ENCODE results near the gene KRT85.
"Not testable (repeated sequence)": the region's sequence is repeated elsewhere in the genome, so short reads cannot be mapped to it uniquely, and the experiment has no call there.

KRT85 gene

GRCh38 chr12:52321418-52321817 is 45.9 kb downstream of the KRT85 start:
- no peak for DNase-seq

- no peak for DNase-seq
Measured at GRCh38 chr12:52320784-52321400, 46.4 kb downstream of the KRT85 start, which contains the start of gene KRT83. KRT83 (minus strand) TSS chr12:52321398; CDS start chr12:52321335, 63 bp downstream.

- no peak for DNase-seq
Measured at GRCh38 chr12:52319097-52319496, 48.2 kb downstream of the KRT85 start.

GRCh38 chr12:52318241-52318990 is 48.9 kb downstream of the KRT85 start:
- DNase-seq = no peak

- no peak for DNase-seq
Measured at GRCh38 chr12:52317468-52318052, 49.7 kb downstream of the KRT85 start.

GRCh38 chr12:52316701-52317100 is 50.6 kb downstream of the KRT85 start:
- DNase-seq = no peak

GRCh38 chr12:52316290-52316689 is 51.0 kb downstream of the KRT85 start:
- DNase-seq = no peak

- DNase-seq = not testable (repeated sequence)
Measured at GRCh38 chr12:52315721-52316120, 51.6 kb downstream of the KRT85 start.

GRCh38 chr12:52314511-52314910 is 52.8 kb downstream of the KRT85 start:
- no peak for DNase-seq

GRCh38 chr12:52313926-52314325 is 53.4 kb downstream of the KRT85 start:
- DNase-seq = no peak

GRCh38 chr12:52313461-52313860 is 53.8 kb downstream of the KRT85 start:
- DNase-seq = no peak

GRCh38 chr12:52312086-52312485 is 55.2 kb downstream of the KRT85 start:
- DNase-seq = no peak

GRCh38 chr12:52311285-52311648 is 56.0 kb downstream of the KRT85 start:
- no peak for DNase-seq

- no peak for DNase-seq
Measured at GRCh38 chr12:52310622-52311284, 56.5 kb downstream of the KRT85 start.
